Lung (tissue), 12 donors: ENCODE data around the gene SFT2D1. TPM values are rescaled to one million over a fixed set of nuclear protein-coding genes. Genes with fewer than 3 reads are reported as not detected.

Source experiments
- ATAC-seq: fragments of 200-7000 bp; cut with Tn5 transposase; one replicate; pipeline ENCODE4 v1.9.1; 2020; ENCODE audit warnings: moderate number of reproducible peaks; ENCODE audit not compliant: insufficient read depth, low FRiP score
- DNase-seq, 3 donors: peaks; one replicate each; pipeline ENCODE4 v3.0.0-alpha.2; 2013 to 2017
- H3K27ac ChIP-seq, 2 donors: one replicate each; pipeline ENCODE4 v1.5.1; 2013; ENCODE audit warnings: mild to moderate bottlenecking in 2 of 2, moderate library complexity in 2 of 2, control low read depth in 1 of 2, inconsistent platforms in 1 of 2, low read depth in 1 of 2, low read length in 1 of 2
- H3K27me3 ChIP-seq, 3 donors: one replicate each; pipeline ENCODE4 v1.5.1; 2013; ENCODE audit warnings: low read length in 2 of 3; ENCODE audit not compliant: control insufficient read depth in 3 of 3, insufficient read depth in 3 of 3
- H3K36me3 ChIP-seq, 4 donors: one replicate each; pipeline ENCODE4 v1.5.1; 2013; ENCODE audit warnings: low read length in 4 of 4, mild to moderate bottlenecking in 1 of 4, moderate library complexity in 1 of 4; ENCODE audit not compliant: control insufficient read depth in 4 of 4, insufficient read depth in 4 of 4
- H3K4me1 ChIP-seq, 5 donors: one replicate each; pipeline ENCODE4 v1.5.1; 2013; ENCODE audit warnings: low read length in 5 of 5, mild to moderate bottlenecking in 2 of 5, moderate library complexity in 1 of 5; ENCODE audit not compliant: control insufficient read depth in 5 of 5, insufficient read depth in 5 of 5
- H3K4me3 ChIP-seq: one replicate; pipeline ENCODE4 v1.5.1; 2013; ENCODE audit warnings: mild to moderate bottlenecking, control low read depth, moderate library complexity
- H3K9ac ChIP-seq, 2 donors: one replicate each; pipeline ENCODE4 v1.5.1; 2013; ENCODE audit warnings: low read length in 2 of 2, control low read depth in 1 of 2; ENCODE audit not compliant: insufficient read depth in 1 of 2
- H3K9me3 ChIP-seq, 4 donors: one replicate each; pipeline ENCODE4 v1.5.1; 2013; ENCODE audit warnings: low read length in 3 of 4, mild to moderate bottlenecking in 1 of 4, moderate library complexity in 1 of 4; ENCODE audit not compliant: control insufficient read depth in 4 of 4, insufficient read depth in 3 of 4
- WGBS, 2 donors: extraction: QIAGEN DNeasy Blood & Tissue Kit; methylation state at CpG; one replicate each; pipeline ENCODE4 v1.1.7; 2013; 5-methylcytosine and 5-hydroxymethylcytosine counted together
- polyA plus RNA-seq, 2 donors: library from polyadenylated mRNA; stranded (reverse); fragments of 200-250 nt; gene quantifications; one replicate each; pipeline ENCODE4 v1.2.1, GENCODE V29; 2013
- total RNA-seq, 2 donors: library from RNA; depleted of rRNA in 1 of 2; stranded (reverse); fragments of >200 nt in 1 of 2; gene quantifications; one replicate each; pipeline ENCODE4 v1.2.1, GENCODE V29; 2014 to 2021
- TF ChIP-seq, protein P1 (sequence below): IDR thresholded peaks from 2 replicates; pipeline ENCODE4 v1.5.1; 2012; ENCODE audit warnings: mild to moderate bottlenecking; ENCODE audit errors: control extremely low read depth, extremely low read depth
- donor health status: control.
- donor health status: control.
- donor health status: Bipolar disorder and iron deficiency.
- donor health status: healthy.
- donor health status: DM: yes; HTN: yes; CAD: no.

SFT2D1 gene
- total and polyA plus RNA-seq, 4 donors: 40.8 to 81.2 (median 58.8) TPM

DNA sequence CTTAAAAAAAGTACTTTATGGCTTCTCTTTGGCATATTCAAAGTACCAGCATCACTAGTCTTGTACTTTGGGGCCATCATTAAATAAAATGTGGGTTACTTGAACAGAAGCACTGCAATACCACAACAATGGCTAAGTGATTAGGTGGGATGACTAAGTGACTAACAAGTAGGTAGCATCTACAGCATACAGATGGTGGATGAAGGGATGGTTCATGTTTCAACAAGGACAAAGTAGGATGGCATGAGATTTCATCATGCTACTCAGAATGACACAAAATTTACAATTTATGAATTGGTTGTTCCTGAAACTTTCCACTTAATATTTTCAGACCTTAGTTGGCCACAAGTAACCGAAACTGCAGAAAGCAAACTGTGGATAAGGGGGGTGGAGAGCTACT, 32.7 kb upstream of the SFT2D1 start:
- Histone ChIP-seq H3K36me3 (no peaks in the 10 kb centered on the region), H3K9ac (no peak overlapping the region), H3K27me3 (no peaks in the 10 kb centered on the region), H3K4me3 (no peak overlapping the region), H3K9me3 (no peaks in the 10 kb centered on the region), H3K27ac (no peak overlapping the region), H3K4me1 (peaks cover 0 to 10% (median 0%) of the 10 kb centered on the region in 5 donors)
- no peak for ATAC-seq
- TF ChIP-seq, protein P1, sequence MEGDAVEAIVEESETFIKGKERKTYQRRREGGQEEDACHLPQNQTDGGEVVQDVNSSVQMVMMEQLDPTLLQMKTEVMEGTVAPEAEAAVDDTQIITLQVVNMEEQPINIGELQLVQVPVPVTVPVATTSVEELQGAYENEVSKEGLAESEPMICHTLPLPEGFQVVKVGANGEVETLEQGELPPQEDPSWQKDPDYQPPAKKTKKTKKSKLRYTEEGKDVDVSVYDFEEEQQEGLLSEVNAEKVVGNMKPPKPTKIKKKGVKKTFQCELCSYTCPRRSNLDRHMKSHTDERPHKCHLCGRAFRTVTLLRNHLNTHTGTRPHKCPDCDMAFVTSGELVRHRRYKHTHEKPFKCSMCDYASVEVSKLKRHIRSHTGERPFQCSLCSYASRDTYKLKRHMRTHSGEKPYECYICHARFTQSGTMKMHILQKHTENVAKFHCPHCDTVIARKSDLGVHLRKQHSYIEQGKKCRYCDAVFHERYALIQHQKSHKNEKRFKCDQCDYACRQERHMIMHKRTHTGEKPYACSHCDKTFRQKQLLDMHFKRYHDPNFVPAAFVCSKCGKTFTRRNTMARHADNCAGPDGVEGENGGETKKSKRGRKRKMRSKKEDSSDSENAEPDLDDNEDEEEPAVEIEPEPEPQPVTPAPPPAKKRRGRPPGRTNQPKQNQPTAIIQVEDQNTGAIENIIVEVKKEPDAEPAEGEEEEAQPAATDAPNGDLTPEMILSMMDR: no peak
- DNase-seq: no peak
- 95 to 100% methylated on average over 1 of the region's 1 CpG for WGBS, 2 donors

GRCh38 chr6:166370489-166370888, 28.1 kb upstream of the SFT2D1 start:
- H3K4me3 ChIP-seq: no peak overlapping the region
- DNase-seq (no peak), ATAC-seq (no peak)
- peaks cover 2 to 9% (median 4%) of the 10 kb centered on the region in 4 donors for H3K36me3 ChIP-seq
- H3K9ac ChIP-seq: no peak overlapping the region
- H3K27ac ChIP-seq: no peak overlapping the region
- TF ChIP-seq, protein P1: no peak
- 95 to 97% methylated on average over 3 of the region's 3 CpGs for WGBS, 2 donors
- H3K27me3 ChIP-seq: no peaks in the 10 kb centered on the region
- H3K4me1 ChIP-seq: peaks cover 0 to 16% (median 0%) of the 10 kb centered on the region in 5 donors
- no peaks in the 10 kb centered on the region for H3K9me3 ChIP-seq

GRCh38 chr6:166369782-166370181, 27.4 kb upstream of the SFT2D1 start:
- peaks cover 2 to 9% (median 4%) of the 10 kb centered on the region in 4 donors for H3K36me3 ChIP-seq
- H3K9me3 ChIP-seq: no peaks in the 10 kb centered on the region
- peaks cover 0 to 12% (median 0%) of the 10 kb centered on the region in 5 donors for H3K4me1 ChIP-seq
- ATAC-seq (no peak), DNase-seq (no peak)
- TF ChIP-seq, protein P1: no peak
- no peaks in the 10 kb centered on the region for H3K27me3 ChIP-seq
- 66 to 71% methylated on average over 3 of the region's 3 CpGs for WGBS, 2 donors
- H3K27ac ChIP-seq: no peak overlapping the region
- H3K4me3 ChIP-seq: no peak overlapping the region
- no peak overlapping the region for H3K9ac ChIP-seq

GRCh38 chr6:166366921-166367320, 24.6 kb upstream of the SFT2D1 start:
- Histone ChIP-seq H3K9me3 (no peaks in the 10 kb centered on the region), H3K4me1 (peaks cover 0 to 12% (median 0%) of the 10 kb centered on the region in 5 donors), H3K27ac (peak overlapping the region in 1 of 2 donors; percentile 1), H3K36me3 (peaks cover 2 to 21% (median 9%) of the 10 kb centered on the region in 4 donors), H3K4me3 (no peak overlapping the region), H3K9ac (no peak overlapping the region), H3K27me3 (no peaks in the 10 kb centered on the region)
- 92 to 94% methylated on average over 3 of the region's 3 CpGs for WGBS, 2 donors
- TF ChIP-seq, protein P1: no peak
- ATAC-seq: no peak
- DNase-seq: no peak
